IMR-90 (cell line): ENCODE data around the gene SRP54. TPM values are rescaled to one million over a fixed set of nuclear protein-coding genes. Genes with fewer than 3 reads are reported as not detected.
"Not testable (repeated sequence)": the region's sequence is repeated elsewhere in the genome, so short reads cannot be mapped to it uniquely, and the experiment has no call there.

Experiments
- ATAC-seq: fragments of 200-7000 bp; cut with Tn5 transposase; 2 replicates; pipeline ENCODE4 v1.9.1; 2020; ENCODE audit warnings: low read depth, mild to moderate bottlenecking, moderate library complexity
- BruUV-seq: library from RNA; stranded (reverse); fragments of 400-500 nt; replicated peaks from 2 replicates; lab custom pipeline; 2021; lab: Mats Ljungman, UMichigan
- CTCF ChIA-PET: fragments of 300-600 bp; formaldehyde crosslinking; extraction: SDS; loops from one replicate; lab custom pipeline; 2021; ENCODE audit warnings: antibody characterized with exemption; lab: Yijun Ruan, JAX
- POLR2A ChIA-PET: fragments of 300-600 bp; sonication (Branson Sonifier 250); formaldehyde crosslinking; loops from one replicate; lab custom pipeline; 2022; ENCODE audit warnings: antibody characterized with exemption; ENCODE audit not compliant: unreplicated experiment; lab: Charles Lee
- DNase-seq: peaks from one replicate; pipeline ENCODE4 v3.0.0; 2013
- H2AFZ ChIP-seq: replicated peaks from 2 replicates; pipeline ENCODE3; 2013; ENCODE audit warnings: low read length, mild to moderate bottlenecking; ENCODE audit not compliant: poor library complexity
- H2AK5ac ChIP-seq: 2 replicates; pipeline ENCODE4 v1.6.1; 2013; ENCODE audit warnings: low read depth, low read length, inconsistent platforms
- H2AK9ac ChIP-seq: replicated peaks from 2 replicates; pipeline ENCODE3; 2013; ENCODE audit warnings: mild to moderate bottlenecking, low read depth, low read length, moderate library complexity; ENCODE audit not compliant: poor library complexity
- H2BK120ac ChIP-seq: 2 replicates; pipeline ENCODE4 v1.6.1; 2013; ENCODE audit warnings: low read depth, low read length, inconsistent platforms
- H2BK15ac ChIP-seq: 3 replicates; pipeline ENCODE4 v1.6.1; 2013; ENCODE audit warnings: low read depth, low read length, inconsistent platforms
- H2BK20ac ChIP-seq: 2 replicates; pipeline ENCODE4 v1.6.1; 2013; ENCODE audit warnings: low read depth, mild to moderate bottlenecking, inconsistent platforms, low read length, moderate library complexity
- H2BK5ac ChIP-seq: 2 replicates; pipeline ENCODE4 v1.6.1; 2013; ENCODE audit warnings: mild to moderate bottlenecking, low read depth, low read length, inconsistent platforms; ENCODE audit not compliant: poor library complexity, severe bottlenecking
- H3K14ac ChIP-seq: replicated peaks from 2 replicates; pipeline ENCODE4 v1.6.1; 2013; ENCODE audit warnings: low read depth, low read length, inconsistent platforms
- H3K18ac ChIP-seq: 2 replicates; pipeline ENCODE4 v1.6.1; 2013; ENCODE audit warnings: low read depth, low read length, control low read depth
- H3K23ac ChIP-seq: 2 replicates; pipeline ENCODE4 v1.6.1; 2013; ENCODE audit warnings: low read depth, low read length, inconsistent platforms
- H3K27ac ChIP-seq: 2 replicates; pipeline ENCODE4 v1.5.1; 2013; ENCODE audit warnings: mild to moderate bottlenecking, control low read depth, low read length; ENCODE audit not compliant: insufficient read depth
- H3K27me3 ChIP-seq: 2 replicates; pipeline ENCODE4 v1.6.1; 2013; ENCODE audit warnings: low read length; ENCODE audit not compliant: control insufficient read depth, insufficient read depth
- H3K36me3 ChIP-seq: 2 replicates; pipeline ENCODE4 v1.6.1; 2013; ENCODE audit warnings: low read length, mixed read lengths; ENCODE audit not compliant: control insufficient read depth, insufficient read depth
- H3K4ac ChIP-seq: 2 replicates; pipeline ENCODE4 v1.6.1; 2013; ENCODE audit warnings: low read depth, low read length, inconsistent platforms
- H3K4me1 ChIP-seq: 2 replicates; pipeline ENCODE4 v1.6.1; 2013; ENCODE audit warnings: low read length, mixed read lengths; ENCODE audit not compliant: control insufficient read depth, insufficient read depth
- H3K4me2 ChIP-seq: 2 replicates; pipeline ENCODE4 v1.6.1; 2013; ENCODE audit warnings: low read depth, mild to moderate bottlenecking, control low read depth, low read length, moderate library complexity
- H3K4me3 ChIP-seq: 2 replicates; pipeline ENCODE4 v1.5.1; 2013; ENCODE audit warnings: low read depth, mild to moderate bottlenecking, control low read depth, low read length, moderate library complexity; ENCODE audit not compliant: insufficient read depth
- H3K56ac ChIP-seq: 2 replicates; pipeline ENCODE4 v1.6.1; 2013; ENCODE audit warnings: low read length, inconsistent platforms; ENCODE audit not compliant: insufficient read depth; ENCODE audit errors: extremely low read depth
- H3K79me1 ChIP-seq, 2 experiments: 2 replicates each; pipeline ENCODE4 v1.6.1; 2013; ENCODE audit warnings: low read length in 2 of 2, inconsistent platforms in 1 of 2, low read depth in 1 of 2
- H3K9ac ChIP-seq: 2 replicates; pipeline ENCODE4 v1.6.1; 2013; ENCODE audit warnings: low read depth, low read length, control low read depth
- H3K9me1 ChIP-seq: 2 replicates; pipeline ENCODE4 v1.6.1; 2013; ENCODE audit warnings: low read length, inconsistent platforms; ENCODE audit not compliant: insufficient read depth
- H3K9me3 ChIP-seq: 2 replicates; pipeline ENCODE4 v1.6.1; 2013; ENCODE audit warnings: low read length; ENCODE audit not compliant: control insufficient read depth, insufficient read depth
- H4K20me1 ChIP-seq: 2 replicates; pipeline ENCODE4 v1.6.1; 2013; ENCODE audit warnings: low read length, inconsistent platforms; ENCODE audit not compliant: insufficient read depth
- H4K5ac ChIP-seq: 2 replicates; pipeline ENCODE4 v1.6.1; 2013; ENCODE audit warnings: mild to moderate bottlenecking, low read depth, low read length, control low read depth
- H4K8ac ChIP-seq, 2 experiments: 2 replicates each; pipeline ENCODE4 v1.6.1; 2013; ENCODE audit warnings: low read depth in 2 of 2, low read length in 2 of 2, control low read depth in 1 of 2, inconsistent platforms in 1 of 2
- H4K91ac ChIP-seq: 2 replicates; pipeline ENCODE4 v1.6.1; 2013; ENCODE audit warnings: low read depth, low read length, inconsistent platforms; ENCODE audit not compliant: insufficient read depth
- WGBS, 2 experiments: methylation state at CpG; one replicate each; pipeline versions ENCODE4 v1.1.5 to v1.1.7; 2013; ENCODE audit warnings: missing lambda C conversion rate in 2 of 2; ENCODE audit not compliant: insufficient read length in 1 of 2; ENCODE audit errors: extremely low coverage in 2 of 2; 5-methylcytosine and 5-hydroxymethylcytosine counted together
- dilution Hi-C: fragments of 300-500 bp; cut with HindIII; formaldehyde crosslinking; loops from one replicate; pipeline ENCODE4 v1.14.3; 2018; ENCODE audit warnings: low sequenced_read_pairs; ENCODE audit not compliant: unreplicated experiment
- in situ Hi-C: fragments of 300-500 bp; cut with MboI; formaldehyde crosslinking; loops from 3 replicates; pipeline ENCODE4 v1.14.3; 2019; ENCODE audit warnings: low sequenced_read_pairs, inconsistent platforms, mixed read lengths
- intact Hi-C: fragments of 100-400 bp; cut with micrococcal nuclease; formaldehyde crosslinking; loops from 2 replicates; pipeline ENCODE4 v1.10.0; 2022
- polyA plus RNA-seq, 3 experiments: library from polyadenylated mRNA; depleted of rRNA; stranded (reverse); fragments of >200 nt; gene quantifications; 2 replicates each; pipeline ENCODE4 v1.2.3, GENCODE V29; 2012; ENCODE audit warnings: low replicate concordance in 1 of 3
- total RNA-seq: library from RNA; depleted of rRNA; stranded (reverse); fragments of >200 nt; gene quantifications from 2 replicates; pipeline ENCODE4 v1.2.3, GENCODE V29; 2012

The SRP54 gene
- total and polyA plus RNA-seq, 2 of the 4 experiments (the other 2 are of a cell fraction), result 56.2 to 63.3 TPM

GRCh38 chr14:35034944-35035554 is 52.3 kb downstream of the SRP54 start:
- peaks cover 26% of the 10 kb centered on the region for H3K36me3 ChIP-seq
- dilution Hi-C loops, H2BK120ac ChIP-seq, BruUV-seq, H3K27ac ChIP-seq, H2BK15ac ChIP-seq, H2BK20ac ChIP-seq, H2BK5ac ChIP-seq, H3K79me1 ChIP-seq, H4K8ac ChIP-seq, H4K5ac ChIP-seq, H3K9me1 ChIP-seq, H3K27me3 ChIP-seq, H3K4ac ChIP-seq, DNase-seq, H3K9ac ChIP-seq, H4K20me1 ChIP-seq, in situ Hi-C loops, H2AK9ac ChIP-seq, H3K14ac ChIP-seq, H4K91ac ChIP-seq, H3K18ac ChIP-seq, H3K4me2 ChIP-seq, H2AFZ ChIP-seq, H3K9me3 ChIP-seq, ATAC-seq, H3K56ac ChIP-seq, H3K23ac ChIP-seq, H3K4me3 ChIP-seq, H3K4me1 ChIP-seq, intact Hi-C loops, POLR2A ChIA-PET, H2AK5ac ChIP-seq, CTCF ChIA-PET: not testable (repeated sequence)
- WGBS, 2 experiments, result 100% methylated on average over 2 of the region's 5 CpGs; no CpG with 5 or more reads in 1 of the 2 experiments

GRCh38 chr14:35038312-35038711 is 55.5 kb downstream of the SRP54 start:
- H2BK5ac ChIP-seq, H4K8ac ChIP-seq, H3K14ac ChIP-seq, H2AFZ ChIP-seq, H3K9ac ChIP-seq, H3K9me3 ChIP-seq, H3K4ac ChIP-seq, H3K4me1 ChIP-seq, H4K91ac ChIP-seq, in situ Hi-C loops, dilution Hi-C loops, intact Hi-C loops, H2BK20ac ChIP-seq, H2BK120ac ChIP-seq, H3K27ac ChIP-seq, H3K56ac ChIP-seq, DNase-seq, H3K9me1 ChIP-seq, H2AK9ac ChIP-seq, H3K36me3 ChIP-seq, H4K5ac ChIP-seq, H2AK5ac ChIP-seq, H3K79me1 ChIP-seq, CTCF ChIA-PET, ATAC-seq, H3K23ac ChIP-seq, H3K27me3 ChIP-seq, H2BK15ac ChIP-seq, POLR2A ChIA-PET, H3K4me3 ChIP-seq, BruUV-seq, H3K4me2 ChIP-seq, H4K20me1 ChIP-seq, H3K18ac ChIP-seq: not testable (repeated sequence)
- no CpG with 5 or more reads among the region's 17 CpGs for WGBS, 2 experiments
